ENCODE data around the gene NUP88. TPM values are rescaled to one million over a fixed set of nuclear protein-coding genes. Genes with fewer than 3 reads are reported as not detected.

The NUP88 gene
- total RNA-seq, 2 experiments from 2014 or later = 97.2 to 105 TPM

GRCh38 chr17:5419959-5420653, 644 bp upstream of the NUP88 start, which contains the start of gene RPAIN:
RPAIN (plus strand) TSS chr17:5420182; CDS start chr17:5420211, 29 bp downstream.
- peaks cover 47% of the 10 kb centered on the region for H3K36me3 Mint-ChIP-seq (ENCODE audit: low read depth)

GRCh38 chr17:5418858-5419355, 555 bp downstream of the NUP88 start:
- peak; percentile 20 for ATAC-seq
- no peaks in the 10 kb centered on the region for H3K9me3 Mint-ChIP-seq (ENCODE audit: insufficient read depth)
- CTCF ChIA-PET = interaction anchor here (0.8 to 2.6 kb wide), 4 partner anchors 10 to 223 kb away, joined by 3 to 25 read pairs (median 4); partner anchors contain the start of gene C1QBP
- peak; percentile 81 for DNase-seq
- POLR2A ChIA-PET = interaction anchor here (0.9 to 1.4 kb wide), 18 partner anchors 9 to 194 kb away, joined by 3 to 38 read pairs (median 4); partner anchors contain the start of genes C1QBP, DERL2 and MIS12
- H3K4me3 Mint-ChIP-seq = peak overlapping the region; percentile 100
- H3K27ac Mint-ChIP-seq = peak overlapping the region; percentile 99
- H3K36me3 Mint-ChIP-seq (ENCODE audit: low read depth) = peaks cover 46% of the 10 kb centered on the region
- H3K27me3 Mint-ChIP-seq (ENCODE audit: low read depth) = no peaks in the 10 kb centered on the region
- H3K4me1 Mint-ChIP-seq (ENCODE audit: low read depth) = peaks cover 48% of the 10 kb centered on the region

More at GRCh38 chr17:5419959-5420653, 644 bp upstream of the NUP88 start, which contains the start of gene RPAIN:
- ATAC-seq (peak; percentile 67), DNase-seq (peak; percentile 93)
- POLR2A ChIA-PET = interaction anchor here (0.7 to 1.3 kb wide), 17 partner anchors 9 to 228 kb away, joined by 3 to 38 read pairs (median 4); partner anchors contain the start of genes C1QBP, DERL2 and MIS12
- CTCF ChIA-PET = interaction anchor here (0.8 to 2.6 kb wide), 4 partner anchors 9 to 20 kb away, joined by 3 to 25 read pairs (median 5); partner anchors contain the start of gene C1QBP
- no peaks in the 10 kb centered on the region for H3K27me3 Mint-ChIP-seq (ENCODE audit: low read depth)
- H3K4me1 Mint-ChIP-seq (ENCODE audit: low read depth) = peaks cover 47% of the 10 kb centered on the region
- peak within 1 kb of the TSS; percentile 99 for H3K27ac Mint-ChIP-seq
- H3K4me3 Mint-ChIP-seq = peak within 1 kb of the TSS; percentile 100
- no peaks in the 10 kb centered on the region for H3K9me3 Mint-ChIP-seq (ENCODE audit: insufficient read depth)

GRCh38 chr17:5416901-5417300, 2.6 kb downstream of the NUP88 start:
- peaks cover 50% of the 10 kb centered on the region for H3K4me1 Mint-ChIP-seq (ENCODE audit: low read depth)
- no peak for ATAC-seq
- H3K4me3 Mint-ChIP-seq = peak overlapping the region; percentile 63
- ChIA-PET CTCF (interaction anchor here (0.9 kb wide), 1 partner anchor 22 kb away, joined by 4 read pairs; the partner anchor contains the start of gene C1QBP), POLR2A (interaction anchor here (0.8 kb wide), 1 partner anchor 9 kb away, joined by 5 read pairs; no protein-coding TSS in a partner anchor)
- H3K9me3 Mint-ChIP-seq (ENCODE audit: insufficient read depth) = no peaks in the 10 kb centered on the region
- no peak overlapping the region for H3K27ac Mint-ChIP-seq
- peaks cover 55% of the 10 kb centered on the region for H3K36me3 Mint-ChIP-seq (ENCODE audit: low read depth)
- no peaks in the 10 kb centered on the region for H3K27me3 Mint-ChIP-seq (ENCODE audit: low read depth)
- DNase-seq = no peak

GRCh38 chr17:5413682-5414081, 5.8 kb downstream of the NUP88 start:
- Mint-ChIP-seq H3K4me3 (no peak overlapping the region), H3K27ac (no peak overlapping the region), H3K4me1 (ENCODE audit: low read depth) (peaks cover 46% of the 10 kb centered on the region), H3K9me3 (ENCODE audit: insufficient read depth) (no peaks in the 10 kb centered on the region), H3K36me3 (ENCODE audit: low read depth) (peaks cover 56% of the 10 kb centered on the region), H3K27me3 (ENCODE audit: low read depth) (no peaks in the 10 kb centered on the region)
- ATAC-seq (no peak), DNase-seq (no peak)
- ChIA-PET CTCF (interaction anchor here (0.6 to 1.3 kb wide), 3 partner anchors 10 to 648 kb away, joined by 3 to 5 read pairs (median 4); partner anchors contain the start of gene C1QBP), POLR2A (interaction anchor here (0.7 to 1.4 kb wide), 4 partner anchors 10 to 40 kb away, joined by 3 to 4 read pairs (median 3); partner anchors contain the start of gene C1QBP)

GRCh38 chr17:5410594-5411272, 8.7 kb downstream of the NUP88 start:
- H3K4me1 Mint-ChIP-seq (ENCODE audit: low read depth) = peaks cover 26% of the 10 kb centered on the region
- H3K27ac Mint-ChIP-seq = no peak overlapping the region
- no peaks in the 10 kb centered on the region for H3K9me3 Mint-ChIP-seq (ENCODE audit: insufficient read depth)
- no peaks in the 10 kb centered on the region for H3K27me3 Mint-ChIP-seq (ENCODE audit: low read depth)
- no peak for ATAC-seq
- ChIA-PET CTCF (no interaction called here), POLR2A (interaction anchor here (1.7 kb wide), 1 partner anchor 9 kb away, joined by 4 read pairs; the partner anchor contains the start of gene NUP88)
- H3K4me3 Mint-ChIP-seq = no peak overlapping the region
- no peak for DNase-seq
- H3K36me3 Mint-ChIP-seq (ENCODE audit: low read depth) = peaks cover 42% of the 10 kb centered on the region

DNA sequence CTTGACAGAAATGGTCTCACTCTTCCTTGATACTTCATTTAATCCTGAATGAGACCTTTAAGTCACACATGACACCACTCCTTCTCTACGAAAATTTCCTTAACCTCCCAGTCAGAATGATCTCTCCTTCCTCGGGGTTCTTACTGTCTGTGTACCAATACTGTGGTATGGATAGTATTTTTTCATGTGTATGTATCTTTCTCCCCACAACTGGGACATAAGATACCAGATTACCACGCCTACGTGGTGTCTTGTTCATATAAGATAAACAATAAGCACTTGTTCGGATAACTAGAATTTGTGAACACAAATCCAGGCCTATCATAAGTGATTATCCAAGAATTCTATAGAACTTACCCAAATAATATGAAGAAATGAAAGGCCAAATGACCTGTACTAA, 11.3 kb downstream of the NUP88 start:
- ChIA-PET CTCF (interaction anchor here (1.0 kb wide), 1 partner anchor 13 kb away, joined by 3 read pairs; no protein-coding TSS in a partner anchor), POLR2A (interaction anchor here (0.6 to 1.4 kb wide), 2 partner anchors 9 to 11 kb away, joined by 4 to 5 read pairs; partner anchors contain the start of genes NUP88 and RPAIN)
- H3K4me3 Mint-ChIP-seq = no peak overlapping the region
- H3K27me3 Mint-ChIP-seq (ENCODE audit: low read depth) = no peaks in the 10 kb centered on the region
- H3K27ac Mint-ChIP-seq = no peak overlapping the region
- H3K9me3 Mint-ChIP-seq (ENCODE audit: insufficient read depth) = no peaks in the 10 kb centered on the region
- no peak for ATAC-seq
- DNase-seq = no peak
- peaks cover 18% of the 10 kb centered on the region for H3K4me1 Mint-ChIP-seq (ENCODE audit: low read depth)
- H3K36me3 Mint-ChIP-seq (ENCODE audit: low read depth) = peaks cover 47% of the 10 kb centered on the region

DNA sequence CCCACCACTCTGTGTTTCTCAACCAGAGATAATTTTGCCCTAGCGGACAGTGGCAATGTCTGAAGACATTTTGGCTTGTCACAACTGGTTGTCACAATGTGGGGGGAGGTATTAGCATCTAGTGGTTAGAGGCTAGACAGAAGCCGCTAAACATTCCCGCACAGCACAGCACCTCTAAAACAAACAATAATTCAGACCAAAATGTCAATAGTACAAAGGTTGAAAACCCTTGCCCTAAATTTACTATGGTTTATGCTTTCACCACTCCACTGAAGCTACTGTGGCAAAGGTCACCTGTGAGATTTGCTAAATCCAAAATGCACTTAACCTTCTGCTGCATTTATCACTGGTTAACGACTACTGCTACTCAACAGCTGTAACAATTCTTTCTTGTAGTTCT, 14.1 kb downstream of the NUP88 start:
- no peak for ATAC-seq
- POLR2A ChIA-PET = interaction anchor here (1.9 to 2.1 kb wide), 2 partner anchors 14 to 16 kb away, joined by 4 to 7 read pairs; partner anchors contain the start of genes NUP88 and RPAIN
- peaks cover 7% of the 10 kb centered on the region for H3K4me1 Mint-ChIP-seq (ENCODE audit: low read depth)

GRCh38 chr17:5399767-5400166, 19.7 kb downstream of the NUP88 start:
- peaks cover 52% of the 10 kb centered on the region for H3K36me3 Mint-ChIP-seq (ENCODE audit: low read depth)
- CTCF ChIA-PET = interaction anchor here (0.8 kb wide), 1 partner anchor 39 kb away, joined by 3 read pairs; the partner anchor contains the start of gene C1QBP
- POLR2A ChIA-PET = no interaction called here

More for the DNA sequence above, 14.1 kb downstream of the NUP88 start:
- peaks cover 34% of the 10 kb centered on the region for H3K36me3 Mint-ChIP-seq (ENCODE audit: low read depth)
- no peaks in the 10 kb centered on the region for H3K27me3 Mint-ChIP-seq (ENCODE audit: low read depth)
- H3K4me3 Mint-ChIP-seq = no peak overlapping the region
- DNase-seq = no peak
- H3K9me3 Mint-ChIP-seq (ENCODE audit: insufficient read depth) = no peaks in the 10 kb centered on the region
- H3K27ac Mint-ChIP-seq = no peak overlapping the region
- CTCF ChIA-PET = interaction anchor here (1.2 kb wide), 1 partner anchor 14 kb away, joined by 3 read pairs; no protein-coding TSS in a partner anchor

GRCh38 chr17:5396612-5397011, 22.9 kb downstream of the NUP88 start:
- Mint-ChIP-seq H3K27me3 (ENCODE audit: low read depth) (no peaks in the 10 kb centered on the region), H3K4me1 (ENCODE audit: low read depth) (no peaks in the 10 kb centered on the region), H3K4me3 (no peak overlapping the region), H3K36me3 (ENCODE audit: low read depth) (peaks cover 62% of the 10 kb centered on the region), H3K27ac (no peak overlapping the region), H3K9me3 (ENCODE audit: insufficient read depth) (no peaks in the 10 kb centered on the region)
- ChIA-PET CTCF (no interaction called here), POLR2A (no interaction called here)
- no peak for DNase-seq
- ATAC-seq = no peak

More at GRCh38 chr17:5399767-5400166, 19.7 kb downstream of the NUP88 start:
- DNase-seq (no peak), ATAC-seq (no peak)
- H3K4me1 Mint-ChIP-seq (ENCODE audit: low read depth) = no peaks in the 10 kb centered on the region
- H3K4me3 Mint-ChIP-seq = no peak overlapping the region
- H3K27ac Mint-ChIP-seq = no peak overlapping the region
- H3K9me3 Mint-ChIP-seq (ENCODE audit: insufficient read depth) = no peaks in the 10 kb centered on the region
- H3K27me3 Mint-ChIP-seq (ENCODE audit: low read depth) = no peaks in the 10 kb centered on the region

DNA sequence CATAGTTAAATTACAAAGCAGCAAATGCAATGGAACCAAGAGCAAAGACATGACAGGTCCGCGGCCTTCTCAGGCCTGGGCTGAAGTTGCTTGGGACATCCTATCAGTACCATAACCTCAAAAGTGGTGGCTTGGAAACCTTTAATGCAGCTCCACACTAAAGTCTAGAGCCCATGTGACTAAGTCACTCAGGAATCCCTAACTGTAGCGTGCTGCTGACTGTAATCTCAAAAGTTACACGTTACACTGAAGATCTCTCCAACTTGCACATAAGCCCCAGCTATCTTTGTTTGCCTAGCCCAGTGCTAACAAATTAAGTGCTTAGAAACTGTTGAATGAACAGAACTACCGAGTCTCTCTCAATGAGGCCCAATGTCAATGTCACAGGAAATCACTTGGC, 27.8 kb downstream of the NUP88 start:
- Mint-ChIP-seq H3K36me3 (ENCODE audit: low read depth) (peaks cover 65% of the 10 kb centered on the region), H3K27ac (no peak overlapping the region), H3K4me1 (ENCODE audit: low read depth) (peaks cover 8% of the 10 kb centered on the region), H3K4me3 (no peak overlapping the region), H3K27me3 (ENCODE audit: low read depth) (no peaks in the 10 kb centered on the region), H3K9me3 (ENCODE audit: insufficient read depth) (no peaks in the 10 kb centered on the region)
- ChIA-PET CTCF (interaction anchor here (1.3 to 2.3 kb wide), 3 partner anchors 11 to 48 kb away, joined by 3 to 12 read pairs (median 7); partner anchors contain the start of gene C1QBP), POLR2A (interaction anchor here (2.5 kb wide), 1 partner anchor 28 kb away, joined by 13 read pairs; the partner anchor contains the start of genes NUP88 and RPAIN)
- ATAC-seq = no peak
- no peak for DNase-seq

- Mint-ChIP-seq H3K27ac (no peak overlapping the region), H3K4me1 (ENCODE audit: low read depth) (no peaks in the 10 kb centered on the region), H3K4me3 (no peak overlapping the region), H3K9me3 (ENCODE audit: insufficient read depth) (no peaks in the 10 kb centered on the region), H3K27me3 (ENCODE audit: low read depth) (no peaks in the 10 kb centered on the region), H3K36me3 (ENCODE audit: low read depth) (peaks cover 64% of the 10 kb centered on the region)
- no peak for DNase-seq
- ATAC-seq = no peak
- POLR2A ChIA-PET = interaction anchor here (0.6 kb wide), 1 partner anchor 980 kb away, joined by 3 read pairs; no protein-coding TSS in a partner anchor
- CTCF ChIA-PET = interaction anchor here (0.6 to 3.1 kb wide), 2 partner anchors 9 to 221 kb away, joined by 4 to 12 read pairs; no protein-coding TSS in a partner anchor
Measured at GRCh38 chr17:5381542-5381941, 37.9 kb downstream of the NUP88 start.

All from activated CD8-positive, alpha-beta T cell treated with anti-CD3 and anti-CD28 coated beads, Interleukin-2, amount 10 ng/mL, durations not matched to agents 7 days and 5 days (primary cell).